Measurements from ENCODE around the gene KRTAP10-8.
"Not testable (repeated sequence)": the region's sequence is repeated elsewhere in the genome, so short reads cannot be mapped to it uniquely, and the experiment has no call there.

KRTAP10-8 gene

DNA sequence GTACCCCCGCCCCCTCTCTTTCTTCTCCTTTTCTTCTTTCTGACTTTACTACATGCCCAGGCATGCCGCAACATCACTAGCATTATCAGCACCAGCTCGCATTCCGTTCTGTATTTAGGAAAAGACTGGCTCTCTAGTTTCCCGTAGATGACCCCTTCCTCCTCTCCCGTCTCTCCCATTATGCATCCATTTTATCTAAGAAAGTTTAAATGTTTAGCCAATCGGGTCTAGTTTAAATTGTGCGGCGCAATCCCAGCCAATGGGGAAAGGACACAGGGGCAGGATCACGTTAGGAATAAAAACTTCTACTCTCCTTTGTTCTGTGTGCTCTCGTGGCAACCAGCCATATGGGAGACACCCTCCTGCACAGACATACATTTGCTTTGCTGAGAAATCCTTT, 13.8 kb upstream of the KRTAP10-8 start:
- no CpG with 5 or more reads among the region's 11 CpGs for WGBS, 2 donors (ENCODE audit: extremely low coverage in 2 of 2, insufficient read length in 2 of 2, insufficient replicate concordance in 1 of 2)
- Histone ChIP-seq H2AK5ac (ENCODE audit: low read depth, low read length) (no peak overlapping the region), H3K79me1 (ENCODE audit: low read depth, low read length) (no peaks in the 10 kb centered on the region), H2BK12ac (ENCODE audit: low read length) (no peak overlapping the region), H3K27me3 (ENCODE audit: control insufficient read depth in 3 of 3, insufficient read depth in 3 of 3, low read depth in 1 of 3, low read length in 3 of 3) (no peaks in the 10 kb centered on the region), H3K4ac (ENCODE audit: low read length) (no peak overlapping the region), H3K9me3 (replicated peaks in 1 of 2; ENCODE audit: control insufficient read depth in 2 of 2, insufficient read depth in 1 of 2, low read depth in 1 of 2, low read length in 2 of 2) (peaks cover 2 to 4% of the 10 kb centered on the region in 2 donors), H3K27ac (replicated peaks; ENCODE audit: low read length) (peak overlapping the region; percentile 71), H3K14ac (ENCODE audit: low read length) (no peak overlapping the region), H3K36me3 (replicated peaks in 1 of 2; ENCODE audit: control insufficient read depth in 2 of 2, insufficient read depth in 2 of 2, low read length in 2 of 2) (no peaks in the 10 kb centered on the region), H2AFZ (ENCODE audit: low read length) (peak overlapping the region; percentile 14), H2BK120ac (ENCODE audit: low read depth, low read length) (no peak overlapping the region), H4K8ac (ENCODE audit: low read depth, low read length) (no peak overlapping the region), H3K9ac (ENCODE audit: low read depth, low read length, poor library complexity) (no peak overlapping the region), H3K4me3 (ENCODE audit: low read length in 2 of 2) (no peak overlapping the region), H3K18ac (ENCODE audit: low read length) (no peak overlapping the region), H2BK5ac (ENCODE audit: low read length) (no peak overlapping the region), H4K91ac (ENCODE audit: low read depth, low read length, poor library complexity) (no peak overlapping the region), H3K4me2 (ENCODE audit: insufficient read depth, low read length, poor library complexity, severe bottlenecking) (no peak overlapping the region), H2BK15ac (ENCODE audit: low read length) (no peak overlapping the region), H3K4me1 (ENCODE audit: control insufficient read depth in 2 of 2, insufficient read depth in 1 of 2, low read depth in 1 of 2, low read length in 2 of 2) (peaks cover 1 to 7% of the 10 kb centered on the region in 2 donors), H3K23ac (ENCODE audit: low read depth, low read length, poor library complexity) (no peak overlapping the region)
- peak; percentile 29 for DNase-seq (ENCODE audit: low spot score)

DNA sequence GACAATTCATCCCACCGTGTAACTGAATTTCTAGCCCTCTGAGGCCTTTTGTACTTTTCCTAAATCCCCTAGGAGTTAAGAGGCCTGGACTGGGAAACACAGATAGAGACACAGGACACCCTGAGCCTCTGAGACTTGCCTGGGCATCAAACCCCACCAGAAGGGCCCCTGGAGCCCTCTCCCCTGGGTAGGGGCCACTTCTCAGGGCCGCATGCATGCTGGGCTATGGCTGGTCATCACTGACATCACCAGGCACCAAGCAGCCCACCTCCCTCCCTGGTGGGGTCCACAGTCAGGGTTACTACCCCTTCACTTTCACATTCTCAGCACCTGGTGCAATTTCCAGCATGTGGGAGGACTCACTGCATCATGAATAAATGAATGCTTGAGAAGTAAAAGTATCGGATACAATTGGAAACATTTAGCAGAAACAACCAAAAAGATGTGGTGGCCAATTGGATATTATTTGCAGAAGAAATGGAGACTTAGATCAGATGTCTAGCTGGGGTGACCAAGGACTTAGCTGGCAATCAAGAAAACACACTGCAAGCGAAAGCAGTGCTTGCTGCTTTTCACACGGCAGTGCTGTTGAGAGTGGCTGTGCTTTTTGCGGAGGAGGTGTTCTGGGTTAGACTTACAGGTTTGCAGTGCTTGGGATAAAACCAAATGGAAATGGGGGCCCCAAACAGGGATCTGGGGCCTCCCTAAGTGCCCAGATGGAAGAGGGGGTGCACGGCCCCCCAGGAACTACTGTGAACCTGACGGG, 12.4 kb upstream of the KRTAP10-8 start:
- Histone ChIP-seq H3K79me1 (ENCODE audit: low read depth, low read length) (no peaks in the 10 kb centered on the region), H2BK5ac (ENCODE audit: low read length) (no peak overlapping the region), H3K27me3 (ENCODE audit: control insufficient read depth in 3 of 3, insufficient read depth in 3 of 3, low read depth in 1 of 3, low read length in 3 of 3) (peaks cover 0 to 4% (median 0%) of the 10 kb centered on the region in 3 experiments), H3K27ac (replicated peaks; ENCODE audit: low read length) (peak overlapping the region; percentile 22), H3K18ac (ENCODE audit: low read length) (peak overlapping the region; percentile 89), H3K4ac (ENCODE audit: low read length) (no peak overlapping the region), H4K91ac (ENCODE audit: low read depth, low read length, poor library complexity) (peak overlapping the region; percentile 94), H2BK15ac (ENCODE audit: low read length) (no peak overlapping the region), H3K4me3 (ENCODE audit: low read length in 2 of 2) (no peak overlapping the region), H2BK120ac (ENCODE audit: low read depth, low read length) (no peak overlapping the region), H3K4me1 (ENCODE audit: control insufficient read depth in 2 of 2, insufficient read depth in 1 of 2, low read depth in 1 of 2, low read length in 2 of 2) (peaks cover 1% of the 10 kb centered on the region in 2 donors), H2AFZ (ENCODE audit: low read length) (no peak overlapping the region), H3K9ac (ENCODE audit: low read depth, low read length, poor library complexity) (no peak overlapping the region), H2AK5ac (ENCODE audit: low read depth, low read length) (no peak overlapping the region), H3K36me3 (replicated peaks in 1 of 2; ENCODE audit: control insufficient read depth in 2 of 2, insufficient read depth in 2 of 2, low read length in 2 of 2) (no peaks in the 10 kb centered on the region), H2BK12ac (ENCODE audit: low read length) (peak overlapping the region; percentile 41), H3K14ac (ENCODE audit: low read length) (no peak overlapping the region), H3K9me3 (replicated peaks in 1 of 2; ENCODE audit: control insufficient read depth in 2 of 2, insufficient read depth in 1 of 2, low read depth in 1 of 2, low read length in 2 of 2) (peaks cover 4 to 5% of the 10 kb centered on the region in 2 donors), H3K4me2 (ENCODE audit: insufficient read depth, low read length, poor library complexity, severe bottlenecking) (no peak overlapping the region), H3K23ac (ENCODE audit: low read depth, low read length, poor library complexity) (no peak overlapping the region), H4K8ac (ENCODE audit: low read depth, low read length) (no peak overlapping the region)
- DNase-seq (ENCODE audit: low spot score) = no peak
- no CpG with 5 or more reads among the region's 8 CpGs for WGBS, 2 donors (ENCODE audit: extremely low coverage in 2 of 2, insufficient read length in 2 of 2, insufficient replicate concordance in 1 of 2)

DNA sequence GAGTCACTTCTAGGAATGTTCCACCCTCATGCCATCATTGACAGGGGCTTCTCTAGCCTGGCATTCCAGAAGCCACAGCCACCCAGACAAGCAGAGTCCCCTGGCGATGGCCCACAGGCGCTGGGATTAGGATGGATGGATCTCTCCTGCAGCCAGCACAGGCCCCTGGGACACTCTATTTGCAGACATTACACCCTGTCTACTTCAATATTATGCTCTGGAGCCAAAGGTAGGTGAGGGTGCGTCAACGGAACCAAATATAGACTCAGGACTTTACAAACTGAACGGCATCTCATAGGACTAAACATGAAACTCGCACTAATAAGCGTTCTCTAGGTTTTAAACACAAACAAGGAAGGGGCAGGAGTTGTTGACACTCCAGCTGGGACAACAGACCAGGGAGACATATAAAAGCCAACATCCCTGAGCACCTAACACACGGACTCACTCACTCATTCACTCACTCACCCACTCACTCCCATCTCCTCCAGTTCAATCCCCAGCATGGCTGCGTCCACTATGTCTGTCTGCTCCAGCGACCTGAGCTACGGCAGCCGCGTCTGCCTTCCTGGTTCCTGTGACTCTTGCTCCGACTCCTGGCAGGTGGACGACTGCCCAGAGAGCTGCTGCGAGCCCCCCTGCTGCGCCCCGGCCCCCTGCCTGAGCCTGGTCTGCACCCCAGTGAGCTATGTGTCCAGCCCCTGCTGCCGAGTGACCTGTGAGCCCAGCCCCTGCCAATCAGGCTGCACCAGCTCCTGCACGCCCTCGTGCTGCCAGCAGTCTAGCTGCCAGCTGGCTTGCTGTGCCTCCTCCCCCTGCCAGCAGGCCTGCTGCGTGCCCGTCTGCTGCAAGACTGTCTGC, 11.5 kb upstream of the KRTAP10-8 start, which contains the start of gene KRTAP10-7:
Gene KRTAP10-7 (plus strand): TSS at position 480 of the 861 bp plus-strand sequence. CDS start 25 bp downstream, at position 505.
- Histone ChIP-seq H3K23ac (ENCODE audit: low read depth, low read length, poor library complexity) (peak within 1 kb of the TSS; percentile 68), H3K14ac (ENCODE audit: low read length) (peak within 1 kb of the TSS; percentile 97), H2AK5ac (ENCODE audit: low read depth, low read length) (peak within 1 kb of the TSS; percentile 12), H3K4me3 (ENCODE audit: low read length in 2 of 2) (peak within 1 kb of the TSS in 1 of 2 donors; percentile 22), H2BK12ac (ENCODE audit: low read length) (peak within 1 kb of the TSS; percentile 97), H3K9ac (ENCODE audit: low read depth, low read length, poor library complexity) (peak within 1 kb of the TSS; percentile 63), H4K91ac (ENCODE audit: low read depth, low read length, poor library complexity) (peak within 1 kb of the TSS; percentile 53), H3K4ac (ENCODE audit: low read length) (peak within 1 kb of the TSS; percentile 42), H2BK15ac (ENCODE audit: low read length) (peak within 1 kb of the TSS; percentile 64), H3K18ac (ENCODE audit: low read length) (peak within 1 kb of the TSS; percentile 89), H3K27ac (replicated peaks; ENCODE audit: low read length) (peak within 1 kb of the TSS; percentile 22)
- H2AFZ ChIP-seq (ENCODE audit: low read length); H4K8ac ChIP-seq (ENCODE audit: low read depth, low read length); H3K4me1 ChIP-seq (ENCODE audit: control insufficient read depth in 2 of 2, insufficient read depth in 1 of 2, low read depth in 1 of 2, low read length in 2 of 2); H2BK5ac ChIP-seq (ENCODE audit: low read length); DNase-seq (ENCODE audit: low spot score); H3K36me3 ChIP-seq (replicated peaks in 1 of 2; ENCODE audit: control insufficient read depth in 2 of 2, insufficient read depth in 2 of 2, low read length in 2 of 2); H3K79me1 ChIP-seq (ENCODE audit: low read depth, low read length); H3K4me2 ChIP-seq (ENCODE audit: insufficient read depth, low read length, poor library complexity, severe bottlenecking); H3K9me3 ChIP-seq (replicated peaks in 1 of 2; ENCODE audit: control insufficient read depth in 2 of 2, insufficient read depth in 1 of 2, low read depth in 1 of 2, low read length in 2 of 2); H2BK120ac ChIP-seq (ENCODE audit: low read depth, low read length); H3K27me3 ChIP-seq (ENCODE audit: control insufficient read depth in 3 of 3, insufficient read depth in 3 of 3, low read depth in 1 of 3, low read length in 3 of 3): not testable (repeated sequence)
- no CpG with 5 or more reads among the region's 23 CpGs for WGBS, 2 donors (ENCODE audit: extremely low coverage in 2 of 2, insufficient read length in 2 of 2, insufficient replicate concordance in 1 of 2)

DNA sequence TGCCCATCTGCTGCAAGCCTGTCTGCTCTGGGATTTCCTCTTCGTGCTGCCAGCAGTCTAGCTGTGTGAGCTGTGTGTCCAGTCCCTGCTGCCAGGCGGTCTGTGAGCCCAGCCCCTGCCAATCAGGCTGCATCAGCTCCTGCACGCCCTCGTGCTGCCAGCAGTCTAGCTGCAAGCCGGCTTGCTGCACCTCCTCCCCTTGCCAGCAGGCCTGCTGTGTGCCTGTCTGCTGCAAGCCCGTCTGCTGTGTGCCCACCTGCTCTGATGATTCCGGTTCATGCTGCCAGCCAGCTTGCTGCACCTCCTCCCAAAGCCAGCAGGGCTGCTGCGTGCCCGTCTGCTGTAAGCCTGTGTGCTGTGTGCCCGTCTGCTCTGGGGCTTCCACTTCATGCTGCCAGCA, 10.8 kb upstream of the KRTAP10-8 start:
- not testable (repeated sequence) for H3K79me1 ChIP-seq (ENCODE audit: low read depth, low read length); H3K27me3 ChIP-seq (ENCODE audit: control insufficient read depth in 3 of 3, insufficient read depth in 3 of 3, low read depth in 1 of 3, low read length in 3 of 3); H3K4me1 ChIP-seq (ENCODE audit: control insufficient read depth in 2 of 2, insufficient read depth in 1 of 2, low read depth in 1 of 2, low read length in 2 of 2); H3K27ac ChIP-seq (replicated peaks; ENCODE audit: low read length); H2BK120ac ChIP-seq (ENCODE audit: low read depth, low read length); H2AFZ ChIP-seq (ENCODE audit: low read length); H3K4me2 ChIP-seq (ENCODE audit: insufficient read depth, low read length, poor library complexity, severe bottlenecking); H2BK5ac ChIP-seq (ENCODE audit: low read length); DNase-seq (ENCODE audit: low spot score); H3K36me3 ChIP-seq (replicated peaks in 1 of 2; ENCODE audit: control insufficient read depth in 2 of 2, insufficient read depth in 2 of 2, low read length in 2 of 2); H3K9me3 ChIP-seq (replicated peaks in 1 of 2; ENCODE audit: control insufficient read depth in 2 of 2, insufficient read depth in 1 of 2, low read depth in 1 of 2, low read length in 2 of 2); H3K4ac ChIP-seq (ENCODE audit: low read length); H4K8ac ChIP-seq (ENCODE audit: low read depth, low read length)
- peak overlapping the region; percentile 76 for H3K18ac ChIP-seq (ENCODE audit: low read length)
- H4K91ac ChIP-seq (ENCODE audit: low read depth, low read length, poor library complexity) = peak overlapping the region; percentile 53
- H3K9ac ChIP-seq (ENCODE audit: low read depth, low read length, poor library complexity) = peak overlapping the region; percentile 63
- peak overlapping the region in 1 of 2 donors; percentile 22 for H3K4me3 ChIP-seq (ENCODE audit: low read length in 2 of 2)
- H3K23ac ChIP-seq (ENCODE audit: low read depth, low read length, poor library complexity) = peak overlapping the region; percentile 68
- H2AK5ac ChIP-seq (ENCODE audit: low read depth, low read length) = peak overlapping the region; percentile 12
- peak overlapping the region; percentile 64 for H2BK15ac ChIP-seq (ENCODE audit: low read length)
- peak overlapping the region; percentile 97 for H3K14ac ChIP-seq (ENCODE audit: low read length)
- WGBS, 2 donors (ENCODE audit: extremely low coverage in 2 of 2, insufficient read length in 2 of 2, insufficient replicate concordance in 1 of 2) = no CpG with 5 or more reads among the region's 10 CpGs
- peak overlapping the region; percentile 97 for H2BK12ac ChIP-seq (ENCODE audit: low read length)
